ENCODE measurements around the gene STOX2.

STOX2 gene

GRCh38 chr4:183971929-183972490 lies 66.9 kb downstream of the STOX2 start:
- no peaks in the 10 kb centered on the region for H3F3A ChIP-seq (ENCODE audit: insufficient read depth)
- no peaks in the 10 kb centered on the region for H3K9me3 ChIP-seq (ENCODE audit: insufficient read depth, low read length)
- H3K9me2 ChIP-seq (replicated peaks; ENCODE audit: insufficient read depth, low read length): no peaks in the 10 kb centered on the region
- H2AFZ ChIP-seq (ENCODE audit: low read depth, low read length, severe bottlenecking): no peak overlapping the region
- H3K27me3 ChIP-seq (ENCODE audit: low read length): no peaks in the 10 kb centered on the region
- H3K27ac ChIP-seq (ENCODE audit: low read depth, low read length): no peak overlapping the region
- H3K79me2 ChIP-seq (ENCODE audit: insufficient read depth, low read length): no peaks in the 10 kb centered on the region
- no peaks in the 10 kb centered on the region for H3K36me3 ChIP-seq (ENCODE audit: low read length)
- TF ChIP-seq EZH2phosphoT487 (conservative IDR thresholded peaks at IDR 0.05; ENCODE audit: low read length): no peak
- TF ChIP-seq CTCF (IDR thresholded peaks at IDR 0.05; ENCODE audit: insufficient read depth, low read length, poor library complexity, severe bottlenecking): no peak
- no peak overlapping the region for H3K9ac ChIP-seq (ENCODE audit: low read length)
- H4K20me1 ChIP-seq (ENCODE audit: low read depth, low read length): no peaks in the 10 kb centered on the region
- no peak overlapping the region for H3K4me3 ChIP-seq (ENCODE audit: insufficient read depth, low read length, poor library complexity, severe bottlenecking)
- H3K4me2 ChIP-seq (ENCODE audit: low read depth, low read length, poor library complexity, severe bottlenecking): no peak overlapping the region

GRCh38 chr4:183977707-183978106 lies 72.6 kb downstream of the STOX2 start:
- H3K4me2 ChIP-seq (ENCODE audit: low read depth, low read length, poor library complexity, severe bottlenecking): no peak overlapping the region
- no peaks in the 10 kb centered on the region for H3K79me2 ChIP-seq (ENCODE audit: insufficient read depth, low read length)
- H3K36me3 ChIP-seq (ENCODE audit: low read length): no peaks in the 10 kb centered on the region
- no peaks in the 10 kb centered on the region for H3K9me3 ChIP-seq (ENCODE audit: insufficient read depth, low read length)
- H3F3A ChIP-seq (ENCODE audit: insufficient read depth): no peaks in the 10 kb centered on the region
- TF ChIP-seq EZH2phosphoT487 (conservative IDR thresholded peaks at IDR 0.05; ENCODE audit: low read length): no peak
- TF ChIP-seq CTCF (IDR thresholded peaks at IDR 0.05; ENCODE audit: insufficient read depth, low read length, poor library complexity, severe bottlenecking): no peak
- no peak overlapping the region for H3K9ac ChIP-seq (ENCODE audit: low read length)
- no peaks in the 10 kb centered on the region for H3K27me3 ChIP-seq (ENCODE audit: low read length)
- no peaks in the 10 kb centered on the region for H3K9me2 ChIP-seq (replicated peaks; ENCODE audit: insufficient read depth, low read length)
- H3K4me3 ChIP-seq (ENCODE audit: insufficient read depth, low read length, poor library complexity, severe bottlenecking): no peak overlapping the region
- H3K27ac ChIP-seq (ENCODE audit: low read depth, low read length): no peak overlapping the region
- no peaks in the 10 kb centered on the region for H4K20me1 ChIP-seq (ENCODE audit: low read depth, low read length)
- no peak overlapping the region for H2AFZ ChIP-seq (ENCODE audit: low read depth, low read length, severe bottlenecking)

- no peaks in the 10 kb centered on the region for H3K79me2 ChIP-seq (ENCODE audit: insufficient read depth, low read length)
- no peaks in the 10 kb centered on the region for H3K27me3 ChIP-seq (ENCODE audit: low read length)
- TF ChIP-seq EZH2phosphoT487 (conservative IDR thresholded peaks at IDR 0.05; ENCODE audit: low read length): no peak
- no peak for TF ChIP-seq CTCF (IDR thresholded peaks at IDR 0.05; ENCODE audit: insufficient read depth, low read length, poor library complexity, severe bottlenecking)
- no peaks in the 10 kb centered on the region for H3K9me2 ChIP-seq (replicated peaks; ENCODE audit: insufficient read depth, low read length)
- no peak overlapping the region for H3K9ac ChIP-seq (ENCODE audit: low read length)
- no peaks in the 10 kb centered on the region for H3K36me3 ChIP-seq (ENCODE audit: low read length)
- H4K20me1 ChIP-seq (ENCODE audit: low read depth, low read length): no peaks in the 10 kb centered on the region
- H3K4me2 ChIP-seq (ENCODE audit: low read depth, low read length, poor library complexity, severe bottlenecking): no peak overlapping the region
- H3K4me3 ChIP-seq (ENCODE audit: insufficient read depth, low read length, poor library complexity, severe bottlenecking): no peak overlapping the region
- H2AFZ ChIP-seq (ENCODE audit: low read depth, low read length, severe bottlenecking): no peak overlapping the region
- no peak overlapping the region for H3K27ac ChIP-seq (ENCODE audit: low read depth, low read length)
- no peaks in the 10 kb centered on the region for H3F3A ChIP-seq (ENCODE audit: insufficient read depth)
- H3K9me3 ChIP-seq (ENCODE audit: insufficient read depth, low read length): no peaks in the 10 kb centered on the region
Measured at GRCh38 chr4:183984566-183984965, 79.5 kb downstream of the STOX2 start.
